CD4-positive, alpha-beta T cell treated with Interleukin-6 at 100 ng/mL for 8 hours (primary cell): ENCODE measurements around the gene LENEP.
A peak's percentile ranks its signal among the peaks of the same experiment; 100 is the strongest.
"Not testable (repeated sequence)": the region's sequence is repeated elsewhere in the genome, so short reads cannot be mapped to it uniquely, and the experiment has no call there.

Experiments used
- DNase-seq: peaks from one replicate; pipeline ENCODE4 v3.0.0-alpha.2; 2020; ENCODE audit warnings: mixed read lengths, low spot score

LENEP gene

GRCh38 chr1:154974808-154975408 is 18.5 kb upstream of the LENEP start:
- DNase-seq, result peak; percentile 96

GRCh38 chr1:154975409-154976059 is 17.9 kb upstream of the LENEP start:
- DNase-seq, result peak; percentile 40

GRCh38 chr1:154977762-154978161 is 15.6 kb upstream of the LENEP start:
- not testable (repeated sequence) for DNase-seq

- DNase-seq, result no peak
Measured at GRCh38 chr1:154978360-154978759, 15.0 kb upstream of the LENEP start.

GRCh38 chr1:154982341-154982740 is 11.0 kb upstream of the LENEP start:
- DNase-seq, result no peak

GRCh38 chr1:154982897-154983648 is 10.3 kb upstream of the LENEP start, which contains the start of gene FLAD1:
Gene FLAD1, plus strand, starts transcription at chr1:154983344. Its CDS starts 351 bp downstream, at chr1:154983695.
- DNase-seq, result peak; percentile 98

- no peak for DNase-seq
Measured at GRCh38 chr1:154983776-154984466, 9.5 kb upstream of the LENEP start.

GRCh38 chr1:154986736-154987135 is 6.7 kb upstream of the LENEP start:
- DNase-seq, result not testable (repeated sequence)

- no peak for DNase-seq
Measured at GRCh38 chr1:154987326-154987725, 6.1 kb upstream of the LENEP start.

- no peak for DNase-seq
Measured at GRCh38 chr1:154988058-154988954, 5.1 kb upstream of the LENEP start.

GRCh38 chr1:154989195-154989860 is 4.1 kb upstream of the LENEP start:
- DNase-seq, result no peak

GRCh38 chr1:154990276-154990675 is 3.1 kb upstream of the LENEP start:
- no peak for DNase-seq

- no peak for DNase-seq
Measured at GRCh38 chr1:154992721-154993571, 440 bp upstream of the LENEP start.

GRCh38 chr1:154994269-154994587 is 842 bp downstream of the LENEP start:
- DNase-seq, result no peak

GRCh38 chr1:154994591-154994990 is 1.2 kb downstream of the LENEP start:
- no peak for DNase-seq

- DNase-seq, result not testable (repeated sequence)
Measured at GRCh38 chr1:154995301-154995983, 2.1 kb downstream of the LENEP start.

- DNase-seq, result no peak
Measured at GRCh38 chr1:154996966-154997701, 3.7 kb downstream of the LENEP start.

GRCh38 chr1:154998201-154998780 is 4.9 kb downstream of the LENEP start:
- no peak for DNase-seq
